Measurements from ENCODE around the gene SCFD2. TPM values are rescaled to one million over a fixed set of nuclear protein-coding genes. Genes with fewer than 3 reads are reported as not detected.
"Not testable (repeated sequence)": the region's sequence is repeated elsewhere in the genome, so short reads cannot be mapped to it uniquely, and the experiment has no call there.

Gene SCFD2
- polyA plus RNA-seq, 4 donors: 12.0 to 15.5 (median 14.1) TPM

GRCh38 chr4:53195815-53196661 lies 169.8 kb downstream of the SCFD2 start:
- DNase-seq (ENCODE audit: low read depth in 4 of 4, low spot score in 2 of 4): no peak

DNA sequence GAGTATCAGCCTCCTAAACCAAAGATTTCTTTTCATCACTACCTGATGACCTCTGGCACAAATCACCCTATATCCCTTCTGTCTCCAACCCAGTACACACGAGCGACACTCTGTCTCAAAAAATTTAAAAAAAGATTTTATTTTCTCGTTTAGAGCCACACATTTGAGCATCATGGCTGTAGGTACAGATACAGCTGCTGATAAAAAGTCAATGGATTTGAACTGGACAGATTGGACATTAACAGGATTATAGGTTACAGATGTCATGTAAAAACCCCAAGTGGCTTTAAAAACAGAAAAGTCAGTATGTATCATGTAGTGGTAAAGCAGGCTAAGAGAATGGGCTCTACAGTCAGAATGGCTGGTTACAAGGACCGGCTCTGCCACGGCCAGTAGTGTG lies 171.1 kb downstream of the SCFD2 start:
- DNase-seq (ENCODE audit: low read depth in 4 of 4, low spot score in 2 of 4): no peak

- DNase-seq (ENCODE audit: low read depth in 4 of 4, low spot score in 2 of 4): no peak
Measured at GRCh38 chr4:53193111-53193510, 172.8 kb downstream of the SCFD2 start.

DNA sequence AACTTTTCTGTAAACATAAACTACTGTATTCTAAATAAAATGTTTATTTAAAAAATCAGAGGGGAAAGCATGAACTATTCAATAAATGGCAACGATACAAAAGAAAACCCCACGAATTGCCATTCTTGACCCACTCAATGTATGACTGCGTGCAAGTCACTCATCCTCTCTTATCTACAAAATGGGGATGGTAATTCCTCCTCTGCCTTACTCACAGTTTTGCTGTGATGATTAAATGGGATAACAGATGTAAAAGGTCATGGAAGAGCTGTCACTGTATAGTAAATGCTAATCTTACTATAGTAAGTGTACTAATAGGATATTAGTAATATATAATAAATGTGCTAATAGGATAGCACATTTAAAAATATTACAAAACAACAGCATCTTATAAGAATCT lies 173.4 kb downstream of the SCFD2 start:
- DNase-seq (ENCODE audit: low read depth in 4 of 4, low spot score in 2 of 4): no peak

GRCh38 chr4:53191997-53192396 lies 173.9 kb downstream of the SCFD2 start:
- DNase-seq (ENCODE audit: low read depth in 4 of 4, low spot score in 2 of 4): no peak

GRCh38 chr4:53189011-53189410 lies 176.8 kb downstream of the SCFD2 start:
- DNase-seq (ENCODE audit: low read depth in 4 of 4, low spot score in 2 of 4): no peak

GRCh38 chr4:53186714-53187358 lies 179.0 kb downstream of the SCFD2 start:
- DNase-seq (ENCODE audit: low read depth in 4 of 4, low spot score in 2 of 4): no peak

GRCh38 chr4:53185869-53186585 lies 179.8 kb downstream of the SCFD2 start:
- DNase-seq (ENCODE audit: low read depth in 4 of 4, low spot score in 2 of 4): no peak

DNA sequence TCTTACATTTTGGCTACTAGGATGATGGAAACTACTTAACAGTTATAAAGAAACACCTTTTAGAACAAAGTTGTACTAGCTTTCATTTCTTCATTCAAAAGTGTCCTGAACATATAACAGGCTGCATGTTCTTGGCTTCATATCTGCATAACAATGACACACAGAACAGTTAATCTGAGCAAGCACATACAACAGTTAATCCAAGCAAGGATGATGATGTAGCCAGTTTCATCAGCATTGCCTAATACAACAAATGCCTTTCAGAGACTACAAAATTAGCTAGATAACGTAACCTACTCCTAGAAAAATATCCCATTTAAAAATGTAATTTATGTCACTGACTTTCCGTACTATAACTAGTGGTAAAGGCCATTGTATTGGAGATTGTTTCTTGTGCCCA lies 182.1 kb downstream of the SCFD2 start:
- DNase-seq (ENCODE audit: low read depth in 4 of 4, low spot score in 2 of 4): no peak

GRCh38 chr4:53177751-53178150 lies 188.1 kb downstream of the SCFD2 start:
- not testable (repeated sequence) for DNase-seq (ENCODE audit: low read depth in 4 of 4, low spot score in 2 of 4)

- no peak for DNase-seq (ENCODE audit: low read depth in 4 of 4, low spot score in 2 of 4)
Measured at GRCh38 chr4:53175640-53176039, 190.2 kb downstream of the SCFD2 start.

DNA sequence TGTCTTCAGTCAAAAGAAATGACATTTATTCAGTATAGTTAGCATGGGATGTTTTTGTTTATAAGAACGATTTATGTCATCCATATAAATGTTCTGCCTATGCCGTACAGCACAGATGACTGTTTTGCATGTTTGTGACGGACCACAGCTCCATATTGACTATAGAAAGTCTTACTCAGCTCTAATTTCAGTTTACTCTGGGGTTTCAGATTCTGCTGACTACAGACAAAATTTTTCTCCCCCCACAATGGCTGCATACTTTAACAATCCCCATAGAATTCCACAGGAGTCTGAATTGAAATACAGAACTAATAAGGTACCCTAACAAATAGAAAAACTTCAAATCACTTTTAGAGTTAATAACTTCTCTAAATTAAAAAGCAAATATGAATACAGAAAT lies 191.0 kb downstream of the SCFD2 start:
- no peak for DNase-seq (ENCODE audit: low read depth in 4 of 4, low spot score in 2 of 4)

DNA sequence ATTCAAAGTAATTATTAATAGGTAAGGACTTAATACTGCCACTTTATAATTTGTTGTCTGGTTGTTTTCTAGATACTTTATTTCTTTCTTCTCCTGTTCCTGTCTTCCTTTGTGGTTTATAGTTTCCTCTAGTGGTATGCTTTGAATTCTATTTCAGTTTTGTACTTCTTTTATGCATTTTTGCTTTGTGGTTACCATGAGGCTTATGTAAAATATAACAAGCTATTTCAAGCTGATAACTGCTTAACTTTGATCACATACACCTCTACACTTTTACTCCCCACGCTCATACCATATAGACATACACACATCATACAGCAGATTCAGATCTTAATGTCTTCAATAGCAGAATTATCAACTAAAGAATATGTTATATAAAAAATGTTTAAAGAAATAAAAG lies 192.3 kb downstream of the SCFD2 start:
- no peak for DNase-seq (ENCODE audit: low read depth in 4 of 4, low spot score in 2 of 4)

- no peak for DNase-seq (ENCODE audit: low read depth in 4 of 4, low spot score in 2 of 4)
Measured at GRCh38 chr4:53171797-53172196, 194.1 kb downstream of the SCFD2 start.

GRCh38 chr4:53169695-53170617 lies 195.9 kb downstream of the SCFD2 start:
- no peak for DNase-seq (ENCODE audit: low read depth in 4 of 4, low spot score in 2 of 4)

DNA sequence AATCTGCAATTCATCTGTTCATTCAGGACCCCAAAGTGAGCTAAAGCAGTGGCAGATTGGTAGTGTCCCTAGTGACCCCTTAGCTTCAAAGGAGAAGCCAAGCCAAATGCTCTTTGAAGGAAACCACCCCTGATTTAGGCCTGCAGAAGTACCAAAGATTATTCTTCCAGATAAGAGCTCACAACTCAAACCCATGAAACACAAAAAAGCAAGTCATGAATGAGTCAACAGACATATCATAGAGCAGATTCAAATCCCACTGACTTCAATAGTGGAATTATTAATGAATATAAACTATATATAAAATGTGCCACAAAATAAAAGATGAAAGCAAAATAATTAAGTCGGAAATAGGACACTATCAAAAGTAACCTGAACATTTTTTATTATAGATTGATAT lies 197.6 kb downstream of the SCFD2 start:
- DNase-seq (ENCODE audit: low read depth in 4 of 4, low spot score in 2 of 4): no peak

GRCh38 chr4:53162969-53163368 lies 202.9 kb downstream of the SCFD2 start:
- no peak for DNase-seq (ENCODE audit: low read depth in 4 of 4, low spot score in 2 of 4)

DNA sequence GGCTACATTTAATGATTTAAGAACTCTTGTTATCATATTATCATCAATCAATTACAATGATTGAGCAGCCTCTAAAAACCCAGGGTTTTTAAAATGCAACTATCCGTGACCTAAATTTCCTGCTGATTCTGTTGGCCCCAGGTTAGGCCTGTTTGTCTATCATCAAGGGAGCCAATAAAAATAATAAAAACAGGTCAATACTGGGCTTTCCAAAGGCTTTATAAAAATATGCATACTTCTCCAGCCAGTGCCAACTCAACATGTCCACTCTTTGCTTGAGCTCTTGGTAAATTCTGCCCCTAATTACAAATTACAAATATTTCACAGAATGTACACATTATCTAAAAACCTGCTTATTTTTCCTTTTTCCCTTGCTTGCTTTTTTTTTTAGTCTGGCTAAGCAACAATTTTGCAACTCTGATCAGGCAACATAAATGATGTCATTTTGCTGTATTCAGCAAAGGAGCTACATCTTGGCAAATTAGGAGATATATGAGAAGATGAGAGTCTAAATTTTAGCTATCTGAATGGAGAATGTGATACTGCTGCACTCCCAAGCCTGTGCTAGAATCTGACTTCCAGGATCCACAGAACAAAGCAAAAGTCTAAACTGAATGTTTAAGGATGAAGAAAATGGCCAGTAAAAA lies 204.0 kb downstream of the SCFD2 start:
- DNase-seq (ENCODE audit: low read depth in 4 of 4, low spot score in 2 of 4): no peak

GRCh38 chr4:53161051-53161786 lies 204.6 kb downstream of the SCFD2 start:
- DNase-seq (ENCODE audit: low read depth in 4 of 4, low spot score in 2 of 4): peak in 1 of 4 donors; percentile 8

All from left renal cortex interstitium (tissue), 4 donors.